Heart left ventricle (tissue), 16 donors: ENCODE data around the gene FCRL2. TPM values are rescaled to one million over a fixed set of nuclear protein-coding genes. Genes with fewer than 3 reads are reported as not detected.

Source experiments
- ATAC-seq, 4 donors: fragments of 200-7000 bp; cut with Tn5 transposase; one replicate each; pipeline ENCODE4 v1.9.1; 2020 to 2022; ENCODE audit warnings: moderate library complexity in 4 of 4, mild to moderate bottlenecking in 3 of 4, moderate number of reproducible peaks in 1 of 4
- DNase-seq, 5 donors: peaks; one replicate each; pipeline ENCODE4 v3.0.0-alpha.2; 2020
- H3K27ac ChIP-seq, 12 donors: fragments of 200-600 bp; sonication (generic) in 4 of 12; one replicate each; pipeline versions ENCODE4 v1.5.0 to v1.8.0; 2016 to 2022; ENCODE audit warnings: mild to moderate bottlenecking in 2 of 12
- H3K27me3 ChIP-seq, 9 donors: fragments of 200-600 bp; sonication (generic) in 2 of 9; one replicate each; pipeline versions ENCODE4 v1.5.1 to v1.8.0; 2016 to 2022; ENCODE audit warnings: mild to moderate bottlenecking in 3 of 9
- H3K36me3 ChIP-seq, 9 donors: fragments of 200-600 bp; sonication (generic) in 2 of 9; one replicate each; pipeline versions ENCODE4 v1.5.0 to v1.8.0; 2018 to 2022; ENCODE audit warnings: mild to moderate bottlenecking in 2 of 9
- H3K4me1 ChIP-seq, 12 donors: fragments of 200-600 bp; sonication (generic) in 4 of 12; one replicate each; pipeline versions ENCODE4 v1.5.0 to v1.8.0; 2016 to 2022; ENCODE audit warnings: mild to moderate bottlenecking in 3 of 12
- H3K4me3 ChIP-seq, 12 donors: fragments of 200-600 bp; sonication (generic) in 4 of 12; one replicate each; pipeline versions ENCODE4 v1.5.0 to v1.8.0; 2017 to 2022; ENCODE audit warnings: mild to moderate bottlenecking in 9 of 12, moderate library complexity in 4 of 12
- H3K9me3 ChIP-seq, 12 donors: fragments of 200-600 bp; sonication (generic) in 4 of 12; one replicate each; pipeline versions ENCODE4 v1.5.0 to v1.8.0; 2016 to 2022; ENCODE audit warnings: mild to moderate bottlenecking in 1 of 12
- POLR2A ChIP-seq, 2 donors: fragments of 450-650 bp; IDR thresholded peaks; one replicate each; pipeline ENCODE4 v1.6.1; 2017; ENCODE audit warnings: antibody characterized with exemption in 2 of 2, mild to moderate bottlenecking in 2 of 2, moderate library complexity in 2 of 2
- WGBS, 4 donors: extraction: QIAGEN DNeasy Blood & Tissue Kit in 2 of 4; methylation state at CpG; one replicate each; pipeline versions ENCODE4 v1.1.5 to v1.1.7; 2013 to 2018; 5-methylcytosine and 5-hydroxymethylcytosine counted together
- intact Hi-C, 10 donors: fragments of 100-400 bp; cut with DNase I; formaldehyde crosslinking; loops; one replicate each; pipeline versions ENCODE4 v1.11.1 to v1.14.2; 2022
- polyA plus RNA-seq, 2 donors: library from polyadenylated mRNA; stranded (reverse); fragments of 200-250 nt; gene quantifications; one replicate each; pipeline ENCODE4 v1.2.3, GENCODE V29; 2013
- total RNA-seq, 9 donors: library from RNA; depleted of rRNA in 2 of 9; stranded (reverse); fragments of >200 nt in 2 of 9; fragmentation: NEBNext Ultra II Directional in 3 of 9; extraction: Animal tissue kit (Norgen Biotek cat#: 25700) in 3 of 9; gene quantifications; one replicate each; pipeline versions ENCODE4 v1.1.0 to v1.2.4, GENCODE V29; 2016 to 2023
- TF ChIP-seq, protein P1 (sequence below), 12 donors: fragments of 200-600 bp; sonication (generic) in 4 of 12; IDR thresholded peaks; one replicate each; pipeline versions ENCODE4 v1.5.0 to v1.8.0; 2018 to 2022; ENCODE audit warnings: antibody characterized with exemption in 12 of 12, mild to moderate bottlenecking in 5 of 12
- donor health status: ischemic (EF 13 %, LVEDD 7.1; RV severe dilation, severe dysfunction).
- donor health status: healthy with polysubstance abuse.
- donor health status: DM: no; HTN: yes; CAD: no.
- donor health status: DM: no; HTN: no; CAD: no.
- donor health status: ischemic (EF 25% LVEDD 6.9; RV normal size, moderate dysfunction).
- donor health status: ischemic (EF 25% LVEDD 5.7; RV mildly dilated, moderate dysfunction).
- donor health status: healthy.
- donor health status: DM: yes; HTN: yes; CAD: no.
- donor health status: ischemic (EF 35%, LVEDD 5.7; RV mildly dilated, moderate dysfunction).
- donor health status: nonischemic (EF 11% LVEDD 7.7; RV severe dilation, severe dysfunction).
- donor health status: DM: yes; HTN: yes; CAD: no.
- donor health status: PGD.
- donor health status: ischemic (EF 29% LVEDD 5.4; RV normal size, mild dysfunction).
- donor health status: nonischemic (EF 23%, LVEDD 6.1; RV moderate dilation, normal function).

The FCRL2 gene
- total and polyA plus RNA-seq, 11 donors, result 0.07 TPM; not detected in 10

DNA sequence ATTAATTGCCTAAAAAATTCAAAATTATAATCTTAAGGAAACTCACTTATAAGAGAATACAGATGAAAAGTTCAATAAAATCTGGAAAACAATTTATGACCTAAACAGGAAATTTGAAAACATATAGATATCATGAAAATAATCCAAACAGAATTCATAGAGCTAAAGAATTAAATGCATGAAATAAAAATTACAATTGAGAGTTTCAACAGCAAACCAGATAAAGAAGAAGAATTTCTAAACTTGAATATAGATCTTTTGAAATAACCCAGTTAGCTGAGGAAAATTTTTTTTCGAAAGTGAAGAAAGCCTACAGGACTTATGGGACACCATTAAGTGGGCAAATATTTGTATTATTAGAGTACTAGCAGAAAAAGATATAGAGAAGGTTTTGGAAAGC is 36.3 kb upstream of the FCRL2 start:
- Histone ChIP-seq H3K36me3 (no peaks in the 10 kb centered on the region), H3K4me1 (no peaks in the 10 kb centered on the region), H3K27me3 (peaks cover 0 to 5% (median 0%) of the 10 kb centered on the region in 9 donors), H3K4me3 (no peak overlapping the region), H3K9me3 (peaks cover 0 to 30% (median 16%) of the 10 kb centered on the region in 12 donors), H3K27ac (no peak overlapping the region)
- intact Hi-C loops, result no loop called here
- no peak for ATAC-seq
- no peak for DNase-seq
- WGBS, 4 donors, result 62 to 76% (median 69%) methylated on average over 1 of the region's 1 CpG
- no peak for TF ChIP-seq POLR2A (IDR thresholded peaks at IDR 0.05)
- TF ChIP-seq, protein P1, sequence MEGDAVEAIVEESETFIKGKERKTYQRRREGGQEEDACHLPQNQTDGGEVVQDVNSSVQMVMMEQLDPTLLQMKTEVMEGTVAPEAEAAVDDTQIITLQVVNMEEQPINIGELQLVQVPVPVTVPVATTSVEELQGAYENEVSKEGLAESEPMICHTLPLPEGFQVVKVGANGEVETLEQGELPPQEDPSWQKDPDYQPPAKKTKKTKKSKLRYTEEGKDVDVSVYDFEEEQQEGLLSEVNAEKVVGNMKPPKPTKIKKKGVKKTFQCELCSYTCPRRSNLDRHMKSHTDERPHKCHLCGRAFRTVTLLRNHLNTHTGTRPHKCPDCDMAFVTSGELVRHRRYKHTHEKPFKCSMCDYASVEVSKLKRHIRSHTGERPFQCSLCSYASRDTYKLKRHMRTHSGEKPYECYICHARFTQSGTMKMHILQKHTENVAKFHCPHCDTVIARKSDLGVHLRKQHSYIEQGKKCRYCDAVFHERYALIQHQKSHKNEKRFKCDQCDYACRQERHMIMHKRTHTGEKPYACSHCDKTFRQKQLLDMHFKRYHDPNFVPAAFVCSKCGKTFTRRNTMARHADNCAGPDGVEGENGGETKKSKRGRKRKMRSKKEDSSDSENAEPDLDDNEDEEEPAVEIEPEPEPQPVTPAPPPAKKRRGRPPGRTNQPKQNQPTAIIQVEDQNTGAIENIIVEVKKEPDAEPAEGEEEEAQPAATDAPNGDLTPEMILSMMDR (IDR thresholded peaks at IDR 0.05), result no peak

DNA sequence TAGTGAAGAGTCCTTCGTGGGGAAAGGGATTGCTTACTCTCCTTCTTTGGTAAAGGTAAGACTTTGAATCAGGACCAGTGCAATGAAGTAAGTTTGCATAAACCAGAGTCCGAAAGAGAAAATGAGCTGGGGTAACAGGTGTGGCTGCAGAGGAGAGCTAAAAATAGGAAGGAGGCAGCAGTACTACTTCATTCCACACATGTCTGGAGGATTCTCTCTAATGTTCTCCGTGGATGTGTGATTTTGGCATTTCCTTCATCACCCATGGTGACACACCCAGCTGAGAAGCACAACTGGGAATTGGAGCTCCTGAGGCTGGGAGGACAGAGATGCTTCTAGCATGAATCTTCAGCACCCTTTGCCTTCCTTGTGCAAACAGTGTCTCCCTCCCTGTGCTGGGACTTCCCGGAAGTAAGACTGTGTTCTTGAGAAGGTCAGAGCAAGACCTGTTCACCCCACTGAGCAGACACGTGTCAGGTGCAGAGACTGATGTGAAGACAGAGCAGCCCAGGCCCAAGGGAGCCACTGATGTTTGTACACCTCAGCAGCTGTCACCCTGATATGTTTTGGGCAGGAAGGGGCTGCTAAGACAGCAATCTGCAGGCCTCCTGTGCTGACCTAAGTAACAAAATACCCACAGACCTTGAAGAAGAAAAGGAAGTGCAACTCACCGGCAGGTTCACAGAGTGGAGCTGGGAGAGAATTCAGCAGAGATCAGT is 29.7 kb upstream of the FCRL2 start:
- Histone ChIP-seq H3K4me3 (no peak overlapping the region), H3K4me1 (no peaks in the 10 kb centered on the region), H3K36me3 (no peaks in the 10 kb centered on the region), H3K27ac (no peak overlapping the region), H3K9me3 (peaks cover 0 to 3% (median 0%) of the 10 kb centered on the region in 12 donors), H3K27me3 (peaks cover 0 to 5% (median 0%) of the 10 kb centered on the region in 9 donors)
- intact Hi-C loops, result no loop called here
- no peak for TF ChIP-seq POLR2A (IDR thresholded peaks at IDR 0.05)
- TF ChIP-seq, protein P1 (IDR thresholded peaks at IDR 0.05), result no peak
- WGBS, 4 donors, result 51 to 58% (median 54%) methylated on average over 6 of the region's 6 CpGs
- DNase-seq, result no peak
- ATAC-seq, result no peak

DNA sequence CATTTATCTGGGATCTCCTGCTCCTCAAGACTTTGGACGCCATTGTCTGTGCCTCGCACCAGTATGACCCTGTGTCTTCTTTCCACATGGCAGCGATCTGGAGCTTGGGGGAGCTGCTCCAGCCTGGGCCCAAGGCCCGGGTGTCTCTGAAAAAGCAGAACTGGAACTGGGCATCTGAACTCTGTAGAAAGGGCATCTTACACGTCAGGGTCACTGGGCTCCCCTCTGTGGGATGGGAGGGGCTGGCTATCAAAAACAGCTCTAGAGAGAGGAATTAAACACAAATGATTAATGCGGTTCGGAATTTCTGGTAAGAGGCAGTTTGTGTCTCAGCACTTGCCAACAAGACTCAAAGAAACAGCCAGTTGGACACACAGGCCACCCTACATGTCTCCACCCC is 26.9 kb upstream of the FCRL2 start:
- ATAC-seq (peak in 2 of 4 donors; percentile 39 to 47), DNase-seq (peak in 1 of 5 donors; percentile 26)
- Histone ChIP-seq H3K4me3 (no peak overlapping the region), H3K9me3 (no peaks in the 10 kb centered on the region), H3K4me1 (no peaks in the 10 kb centered on the region), H3K36me3 (no peaks in the 10 kb centered on the region), H3K27me3 (no peaks in the 10 kb centered on the region), H3K27ac (no peak overlapping the region)
- no peak for TF ChIP-seq POLR2A (IDR thresholded peaks at IDR 0.05)
- TF ChIP-seq, protein P1 (IDR thresholded peaks at IDR 0.05), result no peak
- intact Hi-C loops, result no loop called here
- 69 to 84% (median 78%) methylated on average over 7 of the region's 7 CpGs for WGBS, 4 donors

GRCh38 chr1:157799996-157800395 is 23.1 kb upstream of the FCRL2 start:
- H3K27ac ChIP-seq, result no peak overlapping the region
- intact Hi-C loops, result no loop called here
- 64 to 88% (median 69%) methylated on average over 1 of the region's 1 CpG for WGBS, 4 donors
- TF ChIP-seq, protein P1 (IDR thresholded peaks at IDR 0.05), result no peak
- no peak for ATAC-seq
- no peak for DNase-seq
- no peaks in the 10 kb centered on the region for H3K27me3 ChIP-seq
- peaks cover 0 to under 1% (median 0%) of the 10 kb centered on the region in 12 donors for H3K9me3 ChIP-seq
- H3K36me3 ChIP-seq, result no peaks in the 10 kb centered on the region
- H3K4me3 ChIP-seq, result no peak overlapping the region
- no peaks in the 10 kb centered on the region for H3K4me1 ChIP-seq
